WTC11 (cell line): ENCODE measurements around the gene CSN2. TPM values are rescaled to one million over a fixed set of nuclear protein-coding genes. Genes with fewer than 3 reads are reported as not detected.

ENCODE experiments used
- ATAC-seq: fragments of 200-7000 bp; cut with Tn5 transposase; 2 replicates; pipeline ENCODE4 v1.10.0; 2021; ENCODE audit warnings: mild to moderate bottlenecking, moderate library complexity
- CTCF ChIA-PET: fragments of 300-600 bp; sonication (Branson Sonifier 250); formaldehyde crosslinking; loops from one replicate; lab custom pipeline; 2021; ENCODE audit warnings: antibody characterized with exemption; lab: Charles Lee
- POLR2A ChIA-PET: fragments of 350-600 bp; sonication (Branson Sonifier 250); formaldehyde crosslinking; loops from one replicate; lab custom pipeline; 2021; ENCODE audit warnings: antibody characterized with exemption; lab: Charles Lee
- DNase-seq: peaks from one replicate; pipeline ENCODE4 v3.0.0; 2021; ENCODE audit warnings: low spot score
- H3K27ac Mint-ChIP-seq: 2 replicates; pipeline ENCODE4 v1.8.0; 2021; ENCODE audit warnings: mixed read lengths
- H3K27me3 Mint-ChIP-seq: 2 replicates; pipeline ENCODE4 v1.8.0; 2021; ENCODE audit warnings: low read depth, mild to moderate bottlenecking, moderate library complexity, mixed read lengths
- H3K36me3 Mint-ChIP-seq: 2 replicates; pipeline ENCODE4 v1.8.0; 2021; ENCODE audit warnings: mixed read lengths
- H3K4me1 Mint-ChIP-seq: 2 replicates; pipeline ENCODE4 v1.8.0; 2022; ENCODE audit warnings: mixed read lengths
- H3K4me3 Mint-ChIP-seq: 2 replicates; pipeline ENCODE4 v1.8.0; 2021; ENCODE audit warnings: mild to moderate bottlenecking, moderate library complexity, mixed read lengths
- H3K9me3 Mint-ChIP-seq: 2 replicates; pipeline ENCODE4 v1.8.0; 2021; ENCODE audit warnings: mixed read lengths
- CREB1 ChIP-seq: sonication (generic); formaldehyde crosslinking; IDR thresholded peaks from 2 replicates; pipeline ENCODE4 v1.8.0; 2023; ENCODE audit warnings: mild to moderate bottlenecking, missing genetic modification reagents
- FOXK1 ChIP-seq: sonication (generic); formaldehyde crosslinking; IDR thresholded peaks from 2 replicates; pipeline ENCODE4 v1.8.0; 2022; ENCODE audit warnings: mild to moderate bottlenecking, moderate library complexity, missing genetic modification reagents
- IRF1 ChIP-seq: sonication (generic); formaldehyde crosslinking; IDR thresholded peaks from 2 replicates; pipeline ENCODE4 v1.8.0; 2023; ENCODE audit warnings: missing genetic modification reagents
- JAZF1 ChIP-seq: fragments of 250-450 bp; sonication (Bioruptor Pico); IDR thresholded peaks from 2 replicates; pipeline ENCODE4 v1.9.0; 2021; ENCODE audit warnings: moderate library complexity, mild to moderate bottlenecking, inconsistent platforms
- JUN ChIP-seq: sonication (generic); formaldehyde crosslinking; IDR thresholded peaks from 2 replicates; pipeline ENCODE4 v1.8.0; 2023; ENCODE audit warnings: mild to moderate bottlenecking, missing genetic modification reagents
- MXD4 ChIP-seq: fragments of 250-450 bp; sonication (Bioruptor Pico); IDR thresholded peaks from 2 replicates; pipeline ENCODE4 v1.8.0; 2021; ENCODE audit warnings: mild to moderate bottlenecking, moderate library complexity, borderline replicate concordance
- PRDM15 ChIP-seq: sonication (generic); formaldehyde crosslinking; IDR thresholded peaks from 2 replicates; pipeline ENCODE4 v1.8.0; 2022; ENCODE audit warnings: missing genetic modification reagents
- TEAD1 ChIP-seq: sonication (generic); formaldehyde crosslinking; IDR thresholded peaks from 2 replicates; pipeline ENCODE4 v1.8.0; 2022; ENCODE audit warnings: mild to moderate bottlenecking, missing genetic modification reagents
- TEAD4 ChIP-seq: sonication (generic); formaldehyde crosslinking; IDR thresholded peaks from 2 replicates; pipeline ENCODE4 v1.8.0; 2022; ENCODE audit warnings: mild to moderate bottlenecking, missing genetic modification reagents
- ZBTB21 ChIP-seq: sonication (generic); formaldehyde crosslinking; IDR thresholded peaks from 2 replicates; pipeline ENCODE4 v1.8.1; 2023; ENCODE audit warnings: mild to moderate bottlenecking, missing genetic modification reagents, borderline replicate concordance
- ZBTB43 ChIP-seq: sonication (generic); formaldehyde crosslinking; IDR thresholded peaks from 2 replicates; pipeline ENCODE4 v1.8.1; 2023; ENCODE audit warnings: mild to moderate bottlenecking, missing genetic modification reagents
- ZNF232 ChIP-seq: sonication (generic); formaldehyde crosslinking; IDR thresholded peaks from 2 replicates; pipeline ENCODE4 v1.8.0; 2022; ENCODE audit warnings: mild to moderate bottlenecking, missing genetic modification reagents
- ZNF423 ChIP-seq: fragments of 250-450 bp; sonication (Bioruptor Pico); IDR thresholded peaks from 2 replicates; pipeline ENCODE4 v2.1.2; 2022; ENCODE audit warnings: mild to moderate bottlenecking, moderate library complexity
- ZNF512 ChIP-seq: sonication (generic); formaldehyde crosslinking; IDR thresholded peaks from 2 replicates; pipeline ENCODE4 v1.8.1; 2022; ENCODE audit warnings: missing genetic modification reagents, borderline replicate concordance
- ZNF532 ChIP-seq: fragments of 250-450 bp; sonication (Bioruptor Pico); IDR thresholded peaks from 2 replicates; pipeline ENCODE4 v1.9.0; 2021; ENCODE audit warnings: mild to moderate bottlenecking, borderline replicate concordance
- total RNA-seq: library from RNA; stranded (reverse); gene quantifications from 3 replicates; pipeline ENCODE4 v1.2.3, GENCODE V29; 2021

CSN2 gene
- total RNA-seq, 1 experiment from 2014 or later, result not detected

- TF ChIP-seq JAZF1 (CRISPR knock-in tag) (no peak), ZNF232 (no peak), ZBTB21 (CRISPR knock-in tag) (no peak), TEAD1 (CRISPR knock-in tag) (no peak), CREB1 (CRISPR knock-in tag) (no peak)
Measured at GRCh38 chr4:70008771-70009170, 43.2 kb upstream of the CSN2 start (continued).

DNA sequence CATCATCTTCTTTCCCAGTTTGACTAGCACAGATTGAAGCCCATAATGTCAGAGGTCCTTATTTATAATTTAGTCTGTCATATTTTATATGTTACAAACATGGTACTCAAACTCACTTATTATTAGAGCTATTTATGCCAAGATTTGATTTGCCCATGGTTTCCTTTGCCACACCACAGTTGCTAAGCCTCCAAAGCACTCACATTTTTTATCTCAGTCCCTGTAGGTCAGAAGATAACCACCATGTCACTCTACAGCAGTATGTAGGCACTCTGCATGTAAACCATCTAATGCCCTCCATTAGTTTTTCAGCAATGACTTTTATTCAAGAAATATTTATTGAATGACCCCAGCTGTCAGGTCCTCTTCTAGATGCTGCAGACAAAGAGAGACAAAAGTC, 37.0 kb upstream of the CSN2 start:
- ChIA-PET CTCF (no interaction called here), POLR2A (no interaction called here)
- no peaks in the 10 kb centered on the region for H3K36me3 Mint-ChIP-seq
- H3K27ac Mint-ChIP-seq, result no peak overlapping the region
- no peak overlapping the region for H3K4me3 Mint-ChIP-seq
- no peaks in the 10 kb centered on the region for H3K27me3 Mint-ChIP-seq
- TF ChIP-seq FOXK1 (CRISPR knock-in tag), result no peak
- TF ChIP-seq IRF1 (CRISPR knock-in tag), result no peak
- TF ChIP-seq ZNF532 (CRISPR knock-in tag), result no peak
- no peak for TF ChIP-seq ZNF512 (CRISPR knock-in tag)
- TF ChIP-seq CREB1 (CRISPR knock-in tag), result no peak
- no peak for TF ChIP-seq TEAD4 (CRISPR knock-in tag)
- ATAC-seq (no peak), DNase-seq (no peak)
- peaks cover 3% of the 10 kb centered on the region; the same call in 1 of the 2 replicates for H3K4me1 Mint-ChIP-seq
- no peaks in the 10 kb centered on the region for H3K9me3 Mint-ChIP-seq

- Mint-ChIP-seq H3K27ac (no peak overlapping the region), H3K4me1 (peaks cover 3% of the 10 kb centered on the region; the same call in 1 of the 2 replicates), H3K27me3 (no peaks in the 10 kb centered on the region), H3K9me3 (no peaks in the 10 kb centered on the region), H3K36me3 (no peaks in the 10 kb centered on the region), H3K4me3 (no peak overlapping the region)
- TF ChIP-seq JUN, result no peak
- CTCF ChIA-PET, result no interaction called here
- ATAC-seq, result no peak
- DNase-seq, result no peak
- POLR2A ChIA-PET, result no interaction called here
Measured at GRCh38 chr4:70000711-70001110, 35.2 kb upstream of the CSN2 start.

DNA sequence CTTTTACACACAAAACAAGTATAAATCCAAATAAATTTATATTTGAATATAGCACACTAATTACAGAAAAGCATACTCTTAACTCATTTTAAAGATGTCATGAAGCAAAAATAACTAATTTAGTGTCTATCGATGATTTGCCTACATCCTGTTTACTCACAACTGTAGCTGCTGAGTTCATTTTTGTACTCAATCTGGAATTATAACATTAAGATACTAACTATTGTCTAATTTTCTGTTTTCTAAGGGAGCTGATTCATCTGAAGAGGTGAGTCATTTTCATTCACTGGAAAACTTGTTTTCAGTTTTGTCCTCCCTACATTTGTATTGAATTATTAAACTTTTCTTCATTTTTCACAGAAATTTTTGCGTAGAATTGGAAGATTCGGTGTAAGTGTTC, 33.9 kb upstream of the CSN2 start:
- ChIA-PET CTCF (no interaction called here), POLR2A (no interaction called here)
- Mint-ChIP-seq H3K27ac (no peak overlapping the region), H3K9me3 (no peaks in the 10 kb centered on the region), H3K4me1 (peaks cover 3% of the 10 kb centered on the region; the same call in 1 of the 2 replicates), H3K36me3 (no peaks in the 10 kb centered on the region), H3K4me3 (no peak overlapping the region), H3K27me3 (no peaks in the 10 kb centered on the region)
- TF ChIP-seq ZNF423 (CRISPR knock-in tag), result no peak
- no peak for ATAC-seq
- DNase-seq, result no peak

DNA sequence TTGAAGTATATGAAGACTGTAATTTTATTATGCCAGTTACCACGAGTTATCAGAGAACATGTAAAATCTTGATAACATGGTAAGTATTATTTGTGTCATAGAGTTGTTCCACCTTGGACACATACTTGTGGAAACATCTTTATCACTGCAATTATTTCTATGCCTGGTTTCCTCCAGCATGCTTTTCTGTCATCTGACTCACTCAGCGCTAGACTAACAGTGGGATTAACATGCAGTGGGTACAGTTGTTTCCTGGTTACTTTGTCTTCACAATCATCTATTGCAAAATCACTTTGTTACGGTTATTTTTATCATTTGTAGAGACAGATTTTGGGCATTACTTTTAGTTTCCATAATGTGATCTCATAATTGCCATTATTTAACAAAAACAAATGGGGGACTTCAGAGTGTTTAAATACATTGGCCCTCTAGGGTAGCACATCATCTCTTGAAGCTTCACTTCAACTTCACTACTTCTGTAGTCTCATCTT, 30.0 kb upstream of the CSN2 start, which contains the start of gene STATH:
Gene STATH (plus strand): TSS at position 441 of the 491 bp plus-strand sequence. CDS start 2,472 bp downstream, outside the sequence.
- Mint-ChIP-seq H3K27me3 (no peaks in the 10 kb centered on the region), H3K27ac (no peak within 1 kb of the TSS), H3K4me3 (no peak within 1 kb of the TSS), H3K36me3 (no peaks in the 10 kb centered on the region), H3K9me3 (no peaks in the 10 kb centered on the region), H3K4me1 (peaks cover 3% of the 10 kb centered on the region; the same call in 1 of the 2 replicates)
- ChIA-PET CTCF (no interaction called here), POLR2A (no interaction called here)
- ATAC-seq (no peak), DNase-seq (no peak)
- TF ChIP-seq PRDM15 (CRISPR knock-in tag), result no peak
- no peak for TF ChIP-seq ZBTB43 (CRISPR knock-in tag)
- no peak for TF ChIP-seq MXD4
